Measurements from ENCODE around the gene DIPK1C. TPM values are rescaled to one million over a fixed set of nuclear protein-coding genes. Genes with fewer than 3 reads are reported as not detected.
"Not testable (repeated sequence)": the region's sequence is repeated elsewhere in the genome, so short reads cannot be mapped to it uniquely, and the experiment has no call there.

The DIPK1C gene
- under 1 TPM; 0.08 to 0.32 (median 0.14) TPM for polyA plus RNA-seq (ENCODE audit: insufficient read length in 3 of 3)
- long read RNA-seq, donor 1: 0 reads
- long read RNA-seq, donor 2: 0 reads
- long read RNA-seq, donor 3, partial matches to known transcripts: 0 of 1 reads
- long read RNA-seq, donor 3, other reads (novel, unspliced or antisense): 0 of 1 reads
- long read RNA-seq, donor 4: 0 reads
- long read RNA-seq, donor 5: 0 reads
- long read RNA-seq, donor 6: 0 reads
- long read RNA-seq, donor 7, partial matches to known transcripts: 0 of 1 reads
- long read RNA-seq, donor 7, other reads (novel, unspliced or antisense): 0 of 1 reads
- long read RNA-seq, donor 8: 0 reads
- long read RNA-seq, donor 9, partial matches to known transcripts: 0 of 1 reads
- long read RNA-seq, donor 9, other reads (novel, unspliced or antisense): 0 of 1 reads
- long read RNA-seq, donor 10, partial matches to known transcripts: 0 of 1 reads
- long read RNA-seq, donor 10, other reads (novel, unspliced or antisense): 0 of 1 reads
- long read RNA-seq, donor 11: 0 reads
- long read RNA-seq, donor 12: 0 reads
- long read RNA-seq, donor 13: 0 reads
- long read RNA-seq, donor 14: 0 reads
- long read RNA-seq, donor 15: 0 reads
- long read RNA-seq, donor 16, partial matches to known transcripts: 0 of 1 reads
- long read RNA-seq, donor 16, other reads (novel, unspliced or antisense): 0 of 1 reads

DNA sequence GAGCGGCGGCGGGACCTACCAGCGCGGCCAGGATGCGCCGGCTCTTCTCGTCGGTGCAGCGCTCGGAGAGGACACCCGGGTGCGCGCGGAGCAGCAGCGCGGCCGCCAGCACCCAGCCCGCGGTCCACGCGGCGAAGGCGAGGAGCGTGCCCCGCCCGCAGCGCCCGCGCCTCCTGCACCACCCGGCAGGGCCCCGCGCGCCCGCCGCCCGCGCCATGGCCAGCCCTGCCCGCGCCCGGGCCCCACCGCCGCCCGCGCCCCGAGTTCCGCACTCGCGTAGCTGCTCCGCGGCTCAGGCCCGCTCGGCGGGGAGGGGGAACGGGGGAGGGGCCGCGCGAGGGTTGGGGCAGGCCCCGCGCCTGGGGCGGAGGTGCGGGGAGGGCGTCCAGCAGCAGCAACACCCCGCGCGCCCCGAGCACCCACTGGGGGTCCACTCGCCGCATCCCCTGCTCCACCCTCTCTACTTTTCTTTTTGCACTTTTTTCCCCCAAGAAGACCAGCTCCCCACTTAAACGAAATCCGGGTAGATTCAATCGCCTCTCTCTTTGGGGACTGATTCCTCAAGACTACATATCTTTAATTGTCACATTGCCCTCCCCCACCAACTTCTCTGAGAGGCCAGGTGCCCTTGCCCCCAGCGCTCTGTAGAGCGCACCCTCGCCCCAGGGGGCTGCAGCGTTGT, at the start of gene DIPK1C:
Gene DIPK1C, minus strand, starts transcription at position 266 of the 682 bp plus-strand sequence. Its CDS starts 49 bp downstream, at position 217.
- peak in 1 of 11 donors; percentile 19 for DNase-seq (ENCODE audit: extremely low read depth in 1 of 11, low read depth in 9 of 11, low spot score in 4 of 11)

DNA sequence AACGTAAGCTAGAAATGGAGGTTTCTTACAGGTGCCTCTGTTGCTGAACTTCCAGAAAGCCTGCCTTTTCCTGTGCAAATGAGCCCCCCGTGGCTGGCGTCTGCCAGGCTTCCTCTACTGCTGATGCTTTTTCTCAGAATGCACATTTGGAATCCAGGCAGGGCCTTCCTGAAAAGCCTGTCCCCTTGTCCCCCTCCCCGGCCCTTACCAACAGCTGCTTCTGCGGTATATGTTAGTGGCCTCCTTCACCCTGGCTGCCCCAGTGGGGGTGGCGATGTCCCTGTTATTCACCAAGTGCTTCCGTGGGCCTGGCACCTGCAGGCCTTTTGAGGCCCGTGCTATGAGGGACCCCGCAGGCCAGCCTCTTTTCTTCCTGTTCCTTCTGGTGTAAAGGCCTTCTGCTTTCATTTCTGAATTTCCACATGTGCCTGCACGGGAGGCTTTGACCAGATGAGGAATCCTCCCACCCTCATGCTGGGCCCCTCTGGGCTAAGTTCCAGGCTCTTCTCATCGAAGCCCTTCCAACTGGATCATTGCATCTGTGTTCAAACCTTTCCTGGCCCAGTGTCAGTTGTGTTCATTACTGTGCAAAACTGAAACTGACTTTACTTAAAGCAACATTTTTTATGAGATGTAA, 49.5 kb upstream of the DIPK1C start:
- DNase-seq (ENCODE audit: extremely low read depth in 1 of 11, low read depth in 9 of 11, low spot score in 4 of 11): no peak

DNA sequence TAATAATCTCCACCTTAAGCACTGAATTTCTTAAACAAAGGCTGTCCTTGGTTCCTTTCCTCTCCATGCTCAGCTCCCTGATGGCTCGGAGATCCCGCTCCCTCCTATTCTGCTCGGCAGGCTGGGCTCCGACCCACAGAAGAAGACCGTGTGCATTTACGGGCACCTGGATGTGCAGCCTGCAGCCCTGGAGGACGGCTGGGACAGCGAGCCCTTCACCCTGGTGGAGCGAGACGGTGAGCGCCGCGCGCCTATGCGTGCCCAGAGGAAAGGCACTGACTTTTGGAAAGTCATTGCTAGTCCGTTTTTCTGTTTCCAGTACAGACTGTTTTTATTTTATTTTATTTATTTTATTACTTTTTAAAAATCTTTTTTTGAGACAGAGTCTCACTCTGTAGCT, 48.7 kb upstream of the DIPK1C start:
- no peak for DNase-seq (ENCODE audit: extremely low read depth in 1 of 11, low read depth in 9 of 11, low spot score in 4 of 11)

DNA sequence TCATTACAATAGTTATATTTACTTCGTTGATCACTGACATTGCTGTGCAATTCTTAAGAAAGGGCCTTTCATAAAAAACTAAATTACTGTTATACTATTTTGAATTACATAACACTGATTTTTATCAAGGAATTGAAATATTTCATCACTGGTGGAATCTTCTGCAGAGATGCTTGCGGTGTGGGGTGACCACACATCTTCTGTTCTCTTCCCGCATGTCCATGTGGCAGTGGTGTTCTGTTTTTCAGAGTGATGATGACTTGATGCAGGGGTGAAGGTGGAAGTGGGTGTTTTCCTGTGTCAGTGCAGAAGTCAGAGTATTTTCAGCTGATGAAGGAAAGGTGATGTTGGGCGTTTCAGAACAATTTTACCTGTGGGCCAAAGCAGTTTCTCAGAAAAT, 46.0 kb upstream of the DIPK1C start:
- no peak for DNase-seq (ENCODE audit: extremely low read depth in 1 of 11, low read depth in 9 of 11, low spot score in 4 of 11)

DNA sequence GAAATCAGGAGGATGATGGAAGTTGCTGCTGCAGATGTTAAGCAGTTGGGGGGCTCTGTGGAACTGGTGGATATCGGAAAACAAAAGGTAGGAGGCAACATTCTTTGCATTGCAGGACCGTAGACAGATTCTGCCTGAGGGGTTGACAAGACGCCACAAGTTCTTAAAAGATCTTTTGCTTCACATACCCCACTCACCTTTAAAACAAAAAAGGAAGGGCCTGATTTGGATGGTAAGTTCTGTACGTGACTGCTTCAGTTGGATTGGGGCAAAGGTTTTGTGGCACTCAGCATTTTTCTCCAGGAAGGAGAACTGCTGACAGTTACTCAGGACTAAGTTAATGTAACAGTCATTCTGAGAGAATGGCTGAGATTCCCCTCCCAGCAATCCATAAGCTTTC, 44.3 kb upstream of the DIPK1C start:
- no peak for DNase-seq (ENCODE audit: extremely low read depth in 1 of 11, low read depth in 9 of 11, low spot score in 4 of 11)

DNA sequence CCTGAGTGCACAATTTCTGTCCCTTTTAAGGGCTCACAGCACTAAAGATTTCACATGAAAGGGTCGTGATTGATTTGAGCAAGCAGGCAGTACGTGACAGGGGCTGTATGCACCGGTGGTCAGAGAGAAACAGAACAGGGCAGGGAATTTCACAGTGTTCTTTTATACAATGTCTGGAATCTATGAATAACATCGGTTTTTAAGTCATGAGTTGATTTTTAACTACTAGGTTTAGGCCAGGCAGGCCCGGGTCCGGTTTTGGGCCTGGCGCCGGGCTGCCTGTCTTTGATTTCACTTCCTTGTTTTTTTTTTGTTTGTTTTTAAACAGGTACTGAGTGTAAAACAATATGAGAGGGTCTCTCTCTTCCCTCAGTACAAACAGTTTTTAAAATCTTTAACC, 43.7 kb upstream of the DIPK1C start:
- not testable (repeated sequence) for DNase-seq (ENCODE audit: extremely low read depth in 1 of 11, low read depth in 9 of 11, low spot score in 4 of 11)

DNA sequence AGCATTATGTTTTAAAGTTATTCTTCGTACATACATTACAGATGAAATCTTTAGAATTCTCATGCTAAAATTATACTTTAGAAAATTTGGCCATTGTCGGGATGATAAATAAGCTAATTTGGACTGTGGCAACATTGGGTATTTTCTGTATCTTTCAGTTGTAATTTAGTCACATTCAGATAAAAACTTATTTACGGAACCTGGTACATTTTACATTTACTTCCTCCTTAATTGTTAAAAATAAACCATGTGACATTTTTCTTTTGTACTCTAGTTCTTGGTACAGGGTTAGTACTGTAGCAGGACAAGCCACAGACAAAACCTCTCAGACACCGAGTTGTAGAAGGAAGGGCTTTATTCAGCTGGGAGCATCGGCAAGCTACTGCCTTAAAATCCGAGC, 43.3 kb upstream of the DIPK1C start:
- DNase-seq (ENCODE audit: extremely low read depth in 1 of 11, low read depth in 9 of 11, low spot score in 4 of 11): no peak

DNA sequence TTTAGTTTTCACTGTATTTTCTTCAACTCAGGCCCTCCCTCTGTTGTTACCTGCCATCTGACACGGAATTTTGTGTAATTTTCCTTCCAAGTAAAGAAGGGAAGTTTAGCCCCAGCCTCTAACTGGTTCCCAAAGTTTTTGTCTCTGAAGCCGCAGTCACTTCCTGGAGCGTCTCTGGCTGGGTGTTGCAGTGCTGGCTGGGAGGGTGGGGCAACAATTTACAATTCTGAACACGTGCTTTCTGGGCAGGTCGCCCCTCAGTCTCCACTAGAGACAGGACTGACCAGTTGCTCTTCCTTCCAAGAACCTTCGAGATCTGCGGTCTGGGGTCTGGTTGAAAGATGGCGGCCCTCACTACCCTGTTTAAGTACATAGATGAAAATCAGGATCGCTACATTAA, 42.5 kb upstream of the DIPK1C start:
- no peak for DNase-seq (ENCODE audit: extremely low read depth in 1 of 11, low read depth in 9 of 11, low spot score in 4 of 11)

DNA sequence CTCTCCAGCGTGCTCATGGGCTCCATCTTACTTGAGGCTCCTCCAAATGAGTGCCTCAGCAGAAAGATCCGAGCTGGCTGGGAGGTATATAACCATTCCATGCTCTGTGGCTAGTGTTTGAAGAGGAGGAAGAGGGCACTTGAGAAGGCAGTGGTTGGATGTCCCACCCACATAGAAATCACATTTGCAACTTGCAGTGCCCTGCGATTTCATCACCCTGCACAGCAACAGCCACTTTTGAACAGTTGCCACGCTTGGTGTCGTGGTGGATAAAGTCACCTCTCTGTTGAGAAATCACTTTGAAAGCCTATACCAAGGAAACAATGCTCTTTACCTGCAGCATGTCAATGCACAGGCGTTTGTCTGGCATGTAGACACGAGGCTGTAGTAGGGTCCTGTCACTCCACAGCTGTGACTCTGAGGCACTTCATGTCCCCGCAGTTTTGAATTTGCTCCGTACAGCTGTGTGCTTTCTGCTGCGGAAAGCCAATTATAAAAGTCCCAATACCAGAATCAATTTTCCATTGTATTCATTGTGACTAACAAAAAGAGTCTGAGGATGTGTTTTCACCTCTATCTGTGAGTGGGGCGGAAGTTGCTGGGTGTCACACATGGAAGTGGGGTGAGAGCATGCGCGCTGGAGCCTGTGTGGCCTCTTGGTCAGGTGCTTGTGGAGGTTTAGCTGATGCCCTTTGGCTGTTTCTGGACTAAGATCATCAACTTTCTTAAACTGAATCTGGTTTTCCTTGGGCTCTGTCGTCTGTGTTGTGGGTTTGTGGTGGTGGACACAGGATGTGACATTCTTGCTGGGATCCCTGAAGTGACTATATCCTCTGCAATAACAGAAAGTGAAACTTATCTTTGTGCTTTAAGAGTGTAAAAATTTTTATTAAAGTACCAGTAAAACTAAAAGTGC, 41.9 kb upstream of the DIPK1C start:
- no peak for DNase-seq (ENCODE audit: extremely low read depth in 1 of 11, low read depth in 9 of 11, low spot score in 4 of 11)

DNA sequence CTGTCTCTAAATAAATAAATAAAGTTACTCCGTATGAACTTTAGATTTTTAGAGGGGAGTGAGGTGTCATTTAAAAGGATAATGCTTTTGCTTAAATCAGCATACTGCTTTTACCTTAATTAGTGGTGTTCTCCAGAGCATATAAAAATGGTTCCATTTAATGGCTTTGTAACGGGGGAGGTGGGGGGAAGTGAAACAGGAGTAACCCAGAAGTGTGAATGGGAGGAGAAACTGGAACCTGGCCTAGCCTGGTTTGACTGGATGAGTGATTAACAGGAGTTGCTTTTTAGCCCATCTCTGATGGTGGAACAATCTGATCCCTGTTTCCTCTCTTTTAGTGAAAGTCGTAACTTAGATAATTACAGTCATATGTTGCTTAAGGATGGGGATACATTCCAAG, 40.7 kb upstream of the DIPK1C start:
- DNase-seq (ENCODE audit: extremely low read depth in 1 of 11, low read depth in 9 of 11, low spot score in 4 of 11): peak in 1 of 11 donors; percentile 43

DNA sequence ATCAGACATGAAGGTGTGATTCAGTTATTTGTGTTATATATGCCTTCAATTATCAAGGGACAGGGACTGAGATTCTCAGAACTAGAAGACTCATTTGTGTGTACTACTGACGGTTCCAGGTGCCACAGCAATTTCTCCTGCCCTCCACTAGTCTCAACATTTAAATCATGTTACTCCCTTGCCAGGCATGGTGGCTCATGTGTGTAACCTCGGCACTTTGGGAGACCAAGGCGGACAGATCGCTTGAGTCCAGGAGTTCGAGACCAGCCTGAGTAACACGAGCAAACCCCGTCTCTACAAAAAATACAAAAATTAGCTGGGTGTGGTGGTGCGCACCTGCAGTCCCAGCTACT, 40.2 kb upstream of the DIPK1C start:
- no peak for DNase-seq (ENCODE audit: extremely low read depth in 1 of 11, low read depth in 9 of 11, low spot score in 4 of 11)

DNA sequence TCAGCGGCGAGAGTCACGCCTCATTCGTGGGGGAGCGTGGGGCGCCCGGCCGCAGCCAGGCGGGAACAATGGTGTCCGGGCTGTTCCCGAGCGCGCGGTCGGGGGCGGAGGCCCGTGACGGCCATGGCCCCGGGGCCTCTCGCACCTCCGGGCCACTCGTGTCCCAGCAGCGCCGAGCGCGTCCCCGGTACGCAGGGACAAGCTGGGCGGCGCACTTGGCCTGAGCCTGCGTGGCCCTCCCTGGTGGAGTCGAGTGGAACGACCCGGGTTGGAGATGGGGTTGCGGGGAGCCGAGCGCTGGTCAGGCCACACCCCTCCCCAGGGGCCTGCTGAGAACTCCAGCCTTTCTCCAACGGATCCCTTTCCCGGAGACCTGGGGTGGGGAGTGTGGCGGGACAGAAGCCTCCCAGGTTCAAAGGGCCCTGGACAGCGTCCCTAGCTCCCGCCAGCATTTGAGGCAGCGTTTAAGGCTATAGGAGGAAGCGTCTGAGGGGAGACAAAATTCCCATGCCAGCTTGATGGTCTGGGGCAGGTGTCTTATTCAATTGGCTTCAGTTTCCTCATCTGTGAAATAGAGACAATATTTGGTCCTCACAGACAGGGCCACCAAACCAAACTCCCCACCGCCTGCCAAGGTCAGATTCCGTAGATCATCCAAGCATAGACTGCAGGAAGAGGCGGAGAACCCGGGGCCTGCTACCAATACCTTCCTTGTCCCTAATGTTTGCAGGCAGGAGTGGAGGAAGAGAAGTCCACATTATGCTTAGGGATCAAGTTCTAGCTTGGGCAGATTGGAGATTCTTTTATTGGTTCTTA, 39.6 kb upstream of the DIPK1C start:
- DNase-seq (ENCODE audit: extremely low read depth in 1 of 11, low read depth in 9 of 11, low spot score in 4 of 11): peak in 1 of 11 donors; percentile 30

DNA sequence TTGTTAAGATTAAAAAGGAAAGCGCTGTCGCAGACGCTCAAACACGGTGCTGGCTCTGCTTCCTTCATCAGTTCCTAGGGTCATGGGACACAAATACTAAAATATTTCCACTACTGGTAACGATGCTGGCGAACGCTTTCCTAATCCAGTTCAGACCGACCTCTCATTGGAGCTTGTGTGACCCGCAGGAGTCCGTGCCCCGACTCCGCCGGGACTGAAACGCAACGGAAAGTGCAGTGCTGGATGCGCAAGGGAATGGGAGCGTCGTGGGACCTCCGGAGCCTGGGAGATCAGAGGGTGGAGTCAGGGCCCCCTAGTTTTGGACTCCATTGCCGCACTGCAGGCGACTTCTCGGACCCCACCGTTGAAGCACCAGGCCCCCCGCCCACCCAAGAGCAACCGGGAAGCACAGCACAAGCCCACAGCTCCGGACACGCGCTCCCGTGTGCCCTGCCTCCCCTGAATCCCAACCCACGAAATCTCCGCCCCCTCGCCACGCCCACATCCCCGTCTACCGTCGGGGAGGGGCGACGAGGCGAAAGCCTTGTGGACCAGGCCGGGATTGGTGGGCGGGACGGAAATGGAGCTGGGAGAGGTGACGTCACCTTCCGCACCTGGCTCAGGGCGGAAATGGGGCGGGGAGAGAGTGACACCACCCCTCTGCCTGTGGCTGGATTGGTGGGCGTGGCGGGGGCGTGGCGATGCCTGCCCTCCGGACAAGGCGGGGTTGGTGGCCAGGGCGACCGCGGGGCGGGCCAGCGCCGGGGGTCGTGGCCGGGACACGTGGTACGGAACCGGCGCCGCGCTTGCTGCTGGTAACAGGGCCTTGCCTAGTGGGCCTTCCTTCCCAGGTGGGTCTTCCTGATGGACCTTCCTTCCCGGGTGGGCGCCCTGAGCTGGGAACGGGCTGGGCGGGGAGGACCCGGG, 38.7 kb upstream of the DIPK1C start, which contains the start of gene CNDP2:
Gene CNDP2, plus strand, starts transcription at position 783 of the 927 bp plus-strand sequence. CDS start 3,611 bp downstream, outside the sequence.
- peak; percentile 98 to 100 (median 99) for DNase-seq (ENCODE audit: extremely low read depth in 1 of 11, low read depth in 9 of 11, low spot score in 4 of 11)

DNA sequence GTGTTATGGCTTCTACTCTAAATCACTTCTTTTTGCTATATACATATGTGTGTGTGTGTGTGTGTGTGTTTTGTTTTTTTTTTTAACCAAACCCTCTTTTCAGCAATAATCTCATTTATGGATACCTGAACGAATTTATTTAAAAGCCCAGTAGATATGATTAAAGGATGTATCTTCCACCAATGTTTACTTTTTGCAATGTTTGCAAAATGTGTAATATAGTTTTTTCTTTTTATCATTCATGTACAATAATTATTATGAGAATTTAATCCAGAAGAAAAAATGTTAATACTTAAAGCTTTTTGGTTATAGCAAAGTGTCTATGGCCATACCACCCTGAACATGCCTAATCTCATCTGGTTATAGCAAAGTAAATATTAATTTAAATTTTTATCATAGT, 37.4 kb upstream of the DIPK1C start:
- DNase-seq (ENCODE audit: extremely low read depth in 1 of 11, low read depth in 9 of 11, low spot score in 4 of 11): no peak

DNA sequence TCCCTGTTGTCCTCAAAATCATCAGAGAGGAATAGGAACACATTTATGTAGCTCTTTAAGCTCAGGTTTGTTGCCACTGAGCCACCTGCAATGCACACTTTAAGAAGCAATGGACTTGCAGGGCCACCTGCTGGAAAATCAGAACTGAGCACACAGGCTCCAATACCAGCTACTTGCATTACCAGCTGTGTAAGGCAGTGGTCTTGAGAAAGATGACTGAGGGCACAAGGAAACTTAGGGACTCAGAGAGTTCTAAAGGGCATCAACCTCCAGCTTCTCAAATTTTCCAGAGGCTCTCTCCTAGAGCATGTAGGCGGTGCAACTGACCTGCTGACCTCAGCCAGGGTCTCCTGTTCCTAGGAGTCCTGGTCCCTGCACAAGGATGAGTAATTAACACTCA, 36.6 kb upstream of the DIPK1C start:
- peak in 2 of 11 donors; percentile 38 to 57 for DNase-seq (ENCODE audit: extremely low read depth in 1 of 11, low read depth in 9 of 11, low spot score in 4 of 11)

DNA sequence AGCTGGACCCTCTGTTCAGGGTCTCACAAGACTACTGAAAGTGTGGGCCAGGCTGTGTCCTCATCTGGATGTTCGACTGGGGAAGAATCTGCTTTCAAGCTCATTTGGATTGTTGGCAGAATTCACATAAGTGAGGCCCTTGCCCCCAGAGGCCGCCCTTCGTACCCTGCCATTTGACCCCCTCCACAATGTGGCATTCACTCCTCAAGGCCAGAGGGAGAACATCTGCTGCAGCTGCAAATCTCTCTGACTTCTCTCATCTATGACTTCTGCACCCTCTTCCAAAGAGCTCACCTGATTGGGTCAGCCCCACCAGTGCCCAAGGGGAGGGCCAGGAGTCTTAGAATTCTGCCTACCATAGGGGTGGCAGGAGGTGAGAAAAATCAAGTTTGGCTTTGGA, 35.2 kb upstream of the DIPK1C start:
- DNase-seq (ENCODE audit: extremely low read depth in 1 of 11, low read depth in 9 of 11, low spot score in 4 of 11): no peak

DNA sequence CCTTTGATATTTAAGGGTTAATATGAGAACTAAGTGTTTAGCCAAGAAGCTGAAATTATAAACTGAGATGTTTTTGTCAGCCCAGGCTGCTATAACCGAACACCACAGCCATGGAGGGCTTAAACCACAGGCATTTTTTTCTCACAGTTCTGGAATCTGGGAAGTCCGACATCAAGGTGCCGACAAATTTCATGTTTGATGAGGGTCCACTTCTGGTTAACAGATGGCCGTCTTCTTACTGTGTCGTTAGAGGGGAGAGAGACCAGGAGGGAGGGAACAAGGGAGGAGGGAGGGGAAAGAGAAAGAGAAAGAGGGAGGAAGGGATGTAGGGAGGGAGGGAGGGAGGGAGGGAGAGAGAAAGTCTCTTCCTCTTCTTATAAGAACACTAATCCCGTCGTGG, 32.6 kb upstream of the DIPK1C start:
- DNase-seq (ENCODE audit: extremely low read depth in 1 of 11, low read depth in 9 of 11, low spot score in 4 of 11): peak in 2 of 11 donors; percentile 40 to 58
